ENCODE measurements around the gene ZNF483. TPM values are rescaled to one million over a fixed set of nuclear protein-coding genes. Genes with fewer than 3 reads are reported as not detected.

Gene ZNF483
- polyA plus RNA-seq, 3 donors, result not detected

GRCh38 chr9:111501005-111501562 is 23.9 kb upstream of the ZNF483 start:
- H3K4me3 ChIP-seq (replicated peaks in 1 of 3; ENCODE audit: low read depth in 2 of 3, low read length in 3 of 3), result no peak overlapping the region
- TF ChIP-seq CTCF (IDR thresholded peaks at IDR 0.05), result no peak
- peaks cover 0 to 5% of the 10 kb centered on the region in 2 donors for H3K9me3 ChIP-seq (replicated peaks in 1 of 2; ENCODE audit: control insufficient read depth in 1 of 2, insufficient read depth in 1 of 2, low read length in 2 of 2)
- H3K79me2 ChIP-seq (ENCODE audit: insufficient read depth, low read length), result no peaks in the 10 kb centered on the region
- H3K9me3 Mint-ChIP-seq, result peaks cover 0 to 12% (median 6%) of the 10 kb centered on the region in 7 donors
- no peaks in the 10 kb centered on the region for H3K4me1 ChIP-seq (ENCODE audit: control insufficient read depth in 1 of 2, insufficient read depth in 2 of 2, low read length in 2 of 2)
- peaks cover 1 to 7% (median 1%) of the 10 kb centered on the region in 3 donors for H3K27me3 Mint-ChIP-seq (ENCODE audit: low read depth in 3 of 3)
- intact Hi-C loops (cut with micrococcal nuclease), result no loop called here
- H3K4me2 ChIP-seq (replicated peaks; ENCODE audit: extremely low read depth, low read length, poor library complexity, severe bottlenecking), result no peak overlapping the region
- no peaks in the 10 kb centered on the region for H3K27me3 ChIP-seq (ENCODE audit: control insufficient read depth in 2 of 2, insufficient read depth in 2 of 2, low read length in 2 of 2)
- no peak overlapping the region for H3K4me3 Mint-ChIP-seq
- no peak overlapping the region for H3K27ac Mint-ChIP-seq
- H2AFZ ChIP-seq (ENCODE audit: insufficient read depth, low read depth, low read length, poor library complexity, severe bottlenecking), result no peak overlapping the region
- WGBS (ENCODE audit: insufficient coverage), result 99% methylated on average over 16 of the region's 16 CpGs
- H3K4me1 Mint-ChIP-seq, result no peaks in the 10 kb centered on the region
- no peaks in the 10 kb centered on the region for H3K36me3 ChIP-seq (replicated peaks in 1 of 2; ENCODE audit: control insufficient read depth in 1 of 2, insufficient read depth in 2 of 2, low read length in 2 of 2)
- no peaks in the 10 kb centered on the region for H3K36me3 Mint-ChIP-seq
- H3K9ac ChIP-seq (ENCODE audit: insufficient read depth, low read length, poor library complexity, severe bottlenecking), result no peak overlapping the region
- no peaks in the 10 kb centered on the region for H4K20me1 ChIP-seq (ENCODE audit: insufficient read depth, low read length)
- H3K27ac ChIP-seq (ENCODE audit: low read depth in 1 of 2, low read length in 2 of 2), result no peak overlapping the region
- no peak for DNase-seq

- Histone ChIP-seq H3K4me2 (replicated peaks; ENCODE audit: extremely low read depth, low read length, poor library complexity, severe bottlenecking) (no peak overlapping the region), H3K36me3 (replicated peaks in 1 of 2; ENCODE audit: control insufficient read depth in 1 of 2, insufficient read depth in 2 of 2, low read length in 2 of 2) (no peaks in the 10 kb centered on the region), H3K27me3 (ENCODE audit: control insufficient read depth in 2 of 2, insufficient read depth in 2 of 2, low read length in 2 of 2) (no peaks in the 10 kb centered on the region), H3K9me3 (replicated peaks in 1 of 2; ENCODE audit: control insufficient read depth in 1 of 2, insufficient read depth in 1 of 2, low read length in 2 of 2) (peaks cover 0 to 5% of the 10 kb centered on the region in 2 donors), H4K20me1 (ENCODE audit: insufficient read depth, low read length) (no peaks in the 10 kb centered on the region), H3K9ac (ENCODE audit: insufficient read depth, low read length, poor library complexity, severe bottlenecking) (no peak overlapping the region), H3K79me2 (ENCODE audit: insufficient read depth, low read length) (no peaks in the 10 kb centered on the region), H3K27ac (ENCODE audit: low read depth in 1 of 2, low read length in 2 of 2) (no peak overlapping the region), H2AFZ (ENCODE audit: insufficient read depth, low read depth, low read length, poor library complexity, severe bottlenecking) (no peak overlapping the region), H3K4me3 (replicated peaks in 1 of 3; ENCODE audit: low read depth in 2 of 3, low read length in 3 of 3) (no peak overlapping the region), H3K4me1 (ENCODE audit: control insufficient read depth in 1 of 2, insufficient read depth in 2 of 2, low read length in 2 of 2) (no peaks in the 10 kb centered on the region)
- Mint-ChIP-seq H3K9me3 (peaks cover 0 to 12% (median 6%) of the 10 kb centered on the region in 7 donors), H3K4me1 (no peaks in the 10 kb centered on the region), H3K27ac (no peak overlapping the region), H3K36me3 (no peaks in the 10 kb centered on the region), H3K4me3 (no peak overlapping the region), H3K27me3 (ENCODE audit: low read depth in 3 of 3) (peaks cover 1 to 7% (median 1%) of the 10 kb centered on the region in 3 donors)
- no peak for TF ChIP-seq CTCF (IDR thresholded peaks at IDR 0.05)
- DNase-seq, result no peak
- WGBS (ENCODE audit: insufficient coverage), result 90% methylated on average over 3 of the region's 6 CpGs
- intact Hi-C loops (cut with micrococcal nuclease), result no loop called here
Measured at GRCh38 chr9:111501648-111502047, 23.3 kb upstream of the ZNF483 start.
